ENCODE results near the gene GIMAP4. TPM values are rescaled to one million over a fixed set of nuclear protein-coding genes. Genes with fewer than 3 reads are reported as not detected.
A peak's percentile ranks its signal among the peaks of the same experiment; 100 is the strongest.
"Not testable (repeated sequence)": the region's sequence is repeated elsewhere in the genome, so short reads cannot be mapped to it uniquely, and the experiment has no call there.

Gene GIMAP4
- total RNA-seq, result 10 to 100 TPM in 2 of 4 donors, 1 to 10 TPM in 2; 5.1 to 38.0 (median 14.6) TPM

DNA sequence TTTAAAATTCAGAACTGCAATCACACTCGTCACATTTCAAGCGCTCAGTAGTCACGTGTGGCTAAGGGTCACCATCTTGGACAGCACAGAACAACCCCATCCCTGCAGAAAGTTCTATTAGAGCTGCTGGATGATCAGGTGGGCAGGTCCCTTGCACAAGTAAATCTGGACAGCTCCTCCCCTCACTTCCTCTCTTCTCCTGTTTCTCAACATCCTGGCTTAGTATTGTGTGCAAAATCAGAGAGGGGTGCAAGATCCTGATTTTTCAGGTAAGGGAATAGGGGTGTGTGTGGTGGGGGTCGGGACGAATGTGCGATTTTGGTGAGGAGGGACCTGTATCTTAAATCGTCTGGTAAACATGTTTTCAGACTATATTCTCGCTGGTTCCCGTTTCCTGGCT, at the start of gene GIMAP4:
TSS of gene GIMAP4 (plus strand) at position 222 of the 400 bp plus-strand sequence. CDS start 2,512 bp downstream, outside the sequence.
- TF ChIP-seq CTCF (IDR thresholded peaks at IDR 0.05) (no peak), POLR2A (IDR thresholded peaks at IDR 0.05) (no peak)
- peak within 1 kb of the TSS; percentile 29 to 52 (median 46) for H3K4me3 ChIP-seq
- no peaks in the 10 kb centered on the region for H3K9me3 ChIP-seq
- H3K4me1 ChIP-seq, result no peaks in the 10 kb centered on the region
- no peaks in the 10 kb centered on the region for H3K27me3 ChIP-seq
- H3K36me3 ChIP-seq, result peaks cover 0 to 1% (median 0%) of the 10 kb centered on the region in 3 donors
- peak within 1 kb of the TSS; percentile 61 to 83 (median 70) for H3K27ac ChIP-seq
- DNase-seq, result peak in 1 of 3 donors; percentile 30

GRCh38 chr7:150519310-150519709, 47.9 kb upstream of the GIMAP4 start:
- TF ChIP-seq POLR2A (IDR thresholded peaks at IDR 0.05), result no peak
- no peak for TF ChIP-seq CTCF (IDR thresholded peaks at IDR 0.05)
- H3K9me3 ChIP-seq, result no peaks in the 10 kb centered on the region
- H3K27ac ChIP-seq, result peak overlapping the region in 3 of 4 donors; percentile 38 to 53 (median 49)
- H3K36me3 ChIP-seq, result no peaks in the 10 kb centered on the region
- H3K27me3 ChIP-seq, result no peaks in the 10 kb centered on the region
- DNase-seq, result no peak
- peak overlapping the region in 3 of 4 donors; percentile 14 to 50 (median 34) for H3K4me3 ChIP-seq
- no peaks in the 10 kb centered on the region for H3K4me1 ChIP-seq

DNA sequence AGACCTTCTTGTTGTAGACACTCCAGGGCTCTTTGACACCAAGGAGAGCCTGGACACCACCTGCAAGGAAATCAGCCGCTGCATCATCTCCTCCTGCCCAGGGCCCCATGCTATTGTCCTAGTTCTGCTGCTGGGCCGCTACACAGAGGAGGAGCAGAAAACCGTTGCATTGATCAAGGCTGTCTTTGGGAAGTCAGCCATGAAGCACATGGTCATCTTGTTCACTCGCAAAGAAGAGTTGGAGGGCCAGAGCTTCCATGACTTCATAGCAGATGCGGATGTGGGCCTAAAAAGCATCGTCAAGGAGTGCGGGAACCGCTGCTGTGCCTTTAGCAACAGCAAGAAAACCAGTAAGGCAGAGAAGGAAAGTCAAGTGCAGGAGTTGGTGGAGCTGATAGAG, 47.0 kb upstream of the GIMAP4 start:
- peak overlapping the region in 3 of 4 donors; percentile 0 to 50 (median 34) for H3K4me3 ChIP-seq

DNA sequence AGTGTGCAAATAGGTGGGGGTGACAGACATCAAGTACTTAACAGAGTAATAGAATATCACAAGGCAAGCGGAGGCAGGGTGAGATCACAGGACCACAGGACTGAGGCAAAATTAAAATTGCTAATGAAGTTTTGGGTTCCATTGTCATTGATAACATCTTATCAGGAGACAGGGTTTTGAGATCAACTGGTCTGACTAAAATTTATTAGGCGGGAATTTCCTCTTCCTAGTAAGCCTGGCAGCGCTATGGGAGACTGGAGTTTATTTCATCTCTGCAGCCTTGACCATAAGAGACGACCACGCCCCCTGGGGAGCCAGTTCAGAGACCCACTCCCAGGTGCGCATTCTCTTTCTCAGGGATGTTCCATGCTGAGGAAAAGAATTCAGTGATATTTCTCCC, 44.3 kb upstream of the GIMAP4 start:
- H3K27me3 ChIP-seq, H3K36me3 ChIP-seq, H3K4me3 ChIP-seq, H3K27ac ChIP-seq, H3K4me1 ChIP-seq, DNase-seq, H3K9me3 ChIP-seq: not testable (repeated sequence)

More for the DNA sequence above, 47.0 kb upstream of the GIMAP4 start:
- Histone ChIP-seq H3K27ac (peak overlapping the region in 3 of 4 donors; percentile 38 to 53 (median 49)), H3K9me3 (no peaks in the 10 kb centered on the region), H3K27me3 (no peaks in the 10 kb centered on the region), H3K4me1 (no peaks in the 10 kb centered on the region), H3K36me3 (no peaks in the 10 kb centered on the region)
- TF ChIP-seq CTCF (IDR thresholded peaks at IDR 0.05) (no peak), POLR2A (IDR thresholded peaks at IDR 0.05) (no peak)
- DNase-seq, result no peak

DNA sequence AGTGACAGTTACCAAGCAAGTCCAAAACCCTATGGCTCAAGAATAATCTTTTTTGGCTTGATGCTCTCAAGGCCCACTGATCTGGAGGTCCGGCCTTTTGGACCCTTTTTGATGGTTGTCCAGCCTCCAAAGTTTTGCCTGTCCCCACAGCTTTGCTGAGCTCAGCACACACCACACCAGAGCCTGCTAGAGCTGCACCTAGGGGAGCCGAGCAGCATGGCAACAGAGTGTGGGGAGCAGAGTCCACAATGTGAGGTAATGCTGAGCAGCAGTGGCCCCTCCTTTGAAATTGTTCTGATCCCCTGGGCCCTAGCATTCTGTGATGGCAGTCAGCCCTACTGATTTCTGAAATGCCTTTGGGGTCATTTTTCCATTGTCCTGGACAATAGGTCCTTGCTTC, 43.2 kb upstream of the GIMAP4 start:
- Histone ChIP-seq H3K27ac (peak overlapping the region in 1 of 4 donors; percentile 11), H3K4me1 (no peaks in the 10 kb centered on the region), H3K27me3 (no peaks in the 10 kb centered on the region), H3K36me3 (no peaks in the 10 kb centered on the region), H3K4me3 (no peak overlapping the region), H3K9me3 (no peaks in the 10 kb centered on the region)
- no peak for TF ChIP-seq CTCF (IDR thresholded peaks at IDR 0.05)
- TF ChIP-seq POLR2A (IDR thresholded peaks at IDR 0.05), result no peak
- no peak for DNase-seq

DNA sequence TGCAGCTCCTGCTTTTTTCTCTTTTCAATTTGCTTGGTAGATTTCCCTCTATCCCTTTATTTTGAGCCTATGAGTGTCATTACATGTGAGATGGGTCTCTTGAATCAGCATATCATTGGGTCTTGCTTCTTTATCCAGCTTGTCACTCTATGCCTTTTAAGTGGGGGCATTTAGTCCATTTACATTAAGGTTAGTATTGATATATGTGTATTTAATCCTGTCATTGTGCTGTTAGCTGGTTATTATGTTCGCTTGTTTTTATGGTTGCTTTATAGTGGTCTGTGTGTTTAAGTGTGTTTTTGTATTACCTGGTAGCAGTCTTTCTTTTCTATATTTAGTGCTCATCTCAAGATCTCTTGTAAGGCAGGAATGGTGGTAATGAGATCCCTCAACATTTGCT, 35.5 kb upstream of the GIMAP4 start:
- H3K27me3 ChIP-seq, result no peaks in the 10 kb centered on the region
- no peaks in the 10 kb centered on the region for H3K4me1 ChIP-seq
- no peaks in the 10 kb centered on the region for H3K9me3 ChIP-seq
- no peaks in the 10 kb centered on the region for H3K36me3 ChIP-seq
- TF ChIP-seq CTCF (IDR thresholded peaks at IDR 0.05), result no peak
- no peak for TF ChIP-seq POLR2A (IDR thresholded peaks at IDR 0.05)
- no peak overlapping the region for H3K27ac ChIP-seq
- no peak overlapping the region for H3K4me3 ChIP-seq
- DNase-seq, result no peak
